Gastrocnemius medialis (tissue), 4 donors: ENCODE measurements around the gene METTL4. TPM values are rescaled to one million over a fixed set of nuclear protein-coding genes. Genes with fewer than 3 reads are reported as not detected.

Source experiments
- ATAC-seq, 2 donors: fragments of 150-250 bp; one replicate each; pipeline ENCODE4 v1.9.1; 2016
- DNase-seq, 2 donors: peaks; one replicate each; pipeline ENCODE4 v3.0.0-alpha.2; 2019
- H3K27ac ChIP-seq, 4 donors: fragments of 200-600 bp; sonication (generic); 1 replicate in 1 of 4; 2 replicates in 3 of 4; pipeline ENCODE4 v1.5.1; 2016 to 2018; ENCODE audit warnings: mild to moderate bottlenecking in 2 of 4, moderate library complexity in 1 of 4
- H3K27me3 ChIP-seq, 3 donors: fragments of 200-600 bp; sonication (generic) in 2 of 3; 1 replicate in 1 of 3; 2 replicates in 2 of 3; pipeline versions ENCODE4 v1.5.1 to v1.6.0; 2016 to 2019; ENCODE audit warnings: mild to moderate bottlenecking in 1 of 3, moderate library complexity in 1 of 3
- H3K36me3 ChIP-seq, 2 donors: fragments of 200-600 bp; sonication (generic) in 1 of 2; one replicate each; pipeline ENCODE4 v1.5.1; 2017 to 2018
- H3K4me1 ChIP-seq, 2 donors: fragments of 200-600 bp; sonication (generic) in 1 of 2; one replicate each; pipeline ENCODE4 v1.5.1; 2016 to 2017; ENCODE audit warnings: mild to moderate bottlenecking in 2 of 2
- H3K4me3 ChIP-seq, 4 donors: fragments of 200-600 bp; sonication (generic) in 3 of 4; 1 replicate in 1 of 4; 2 replicates in 3 of 4; pipeline ENCODE4 v1.5.1; 2016 to 2019; ENCODE audit warnings: mild to moderate bottlenecking in 2 of 4
- H3K9me3 ChIP-seq, 3 donors: fragments of 200-600 bp; sonication (generic) in 2 of 3; 1 replicate in 1 of 3; 2 replicates in 2 of 3; pipeline ENCODE4 v1.5.1; 2016 to 2019
- POLR2A ChIP-seq, 2 donors: fragments of 450-650 bp; IDR thresholded peaks; one replicate each; pipeline ENCODE4 v1.6.1; 2017; ENCODE audit warnings: antibody characterized with exemption in 2 of 2, mild to moderate bottlenecking in 2 of 2, moderate library complexity in 2 of 2
- in situ Hi-C, 4 donors: fragments of 200-750 bp; cut with MboI; loops; one replicate each; pipeline versions ENCODE4 v1.15.0 to v1.8.0; 2017; ENCODE audit warnings: low sequenced_read_pairs in 4 of 4
- intact Hi-C: fragments of 100-400 bp; cut with DNase I; formaldehyde crosslinking; loops from one replicate; pipeline ENCODE4 v1.15.1; 2023; ENCODE audit warnings: low total_unique reads
- total RNA-seq, 4 donors: library from RNA; depleted of rRNA; stranded (reverse); fragments of >200 nt; gene quantifications; one replicate each; pipeline versions ENCODE4 v1.1.0 to v1.2.3, GENCODE V29; 2016
- TF ChIP-seq, protein P1 (sequence below), 5 experiments: fragments of 450-650 bp in 3 of 5; fragments of 200-600 bp in 2 of 5; sonication (generic) in 2 of 5; IDR thresholded peaks in 4 of 5; conservative IDR thresholded peaks in 1 of 5; 1 replicate in 4 of 5; 2 replicates in 1 of 5; pipeline ENCODE4 v1.5.1; 2016 to 2019; ENCODE audit warnings: antibody characterized with exemption in 5 of 5, mild to moderate bottlenecking in 3 of 5, moderate library complexity in 3 of 5

The METTL4 gene
- total RNA-seq, 4 donors from 2014 or later: 1.4 to 2.9 (median 1.8) TPM

GRCh38 chr18:2512059-2512458 lies 59.2 kb downstream of the METTL4 start:
- H3K4me1 ChIP-seq: peaks cover 0 to 9% of the 10 kb centered on the region in 2 donors
- H3K4me3 ChIP-seq: no peak overlapping the region
- no peaks in the 10 kb centered on the region for H3K27me3 ChIP-seq
- intact Hi-C loops: no loop called here
- no peak overlapping the region for H3K27ac ChIP-seq
- ATAC-seq (no peak), DNase-seq (no peak)
- TF ChIP-seq POLR2A (IDR thresholded peaks at IDR 0.05): no peak
- TF ChIP-seq, protein P1, sequence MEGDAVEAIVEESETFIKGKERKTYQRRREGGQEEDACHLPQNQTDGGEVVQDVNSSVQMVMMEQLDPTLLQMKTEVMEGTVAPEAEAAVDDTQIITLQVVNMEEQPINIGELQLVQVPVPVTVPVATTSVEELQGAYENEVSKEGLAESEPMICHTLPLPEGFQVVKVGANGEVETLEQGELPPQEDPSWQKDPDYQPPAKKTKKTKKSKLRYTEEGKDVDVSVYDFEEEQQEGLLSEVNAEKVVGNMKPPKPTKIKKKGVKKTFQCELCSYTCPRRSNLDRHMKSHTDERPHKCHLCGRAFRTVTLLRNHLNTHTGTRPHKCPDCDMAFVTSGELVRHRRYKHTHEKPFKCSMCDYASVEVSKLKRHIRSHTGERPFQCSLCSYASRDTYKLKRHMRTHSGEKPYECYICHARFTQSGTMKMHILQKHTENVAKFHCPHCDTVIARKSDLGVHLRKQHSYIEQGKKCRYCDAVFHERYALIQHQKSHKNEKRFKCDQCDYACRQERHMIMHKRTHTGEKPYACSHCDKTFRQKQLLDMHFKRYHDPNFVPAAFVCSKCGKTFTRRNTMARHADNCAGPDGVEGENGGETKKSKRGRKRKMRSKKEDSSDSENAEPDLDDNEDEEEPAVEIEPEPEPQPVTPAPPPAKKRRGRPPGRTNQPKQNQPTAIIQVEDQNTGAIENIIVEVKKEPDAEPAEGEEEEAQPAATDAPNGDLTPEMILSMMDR (IDR thresholded peaks at IDR 0.05 in 4 of 5, conservative IDR thresholded peaks at IDR 0.05 in 1 of 5): no peak
- no peaks in the 10 kb centered on the region for H3K36me3 ChIP-seq
- in situ Hi-C loops: no loop called here
- no peaks in the 10 kb centered on the region for H3K9me3 ChIP-seq

DNA sequence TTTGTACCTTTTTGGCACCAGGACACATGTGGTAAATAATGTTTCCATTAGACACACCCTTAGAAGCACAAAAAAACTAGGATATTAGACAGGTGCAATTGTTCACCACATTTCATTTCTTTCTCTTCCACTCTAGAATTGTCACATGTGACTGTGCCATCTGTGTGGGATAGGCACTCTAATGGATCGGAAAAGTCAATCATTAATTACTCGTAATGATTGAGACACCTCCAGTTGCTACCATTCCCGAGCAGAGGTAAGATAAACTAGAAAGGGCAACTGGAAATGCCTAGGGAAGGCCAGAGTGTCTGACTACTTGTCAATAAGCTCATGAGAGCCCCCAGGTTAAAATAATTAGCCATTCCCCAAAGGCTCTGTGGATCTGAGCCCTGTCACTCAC lies 59.9 kb downstream of the METTL4 start:
- in situ Hi-C loops: no loop called here

GRCh38 chr18:2510416-2510815 lies 60.9 kb downstream of the METTL4 start:
- H3K9me3 ChIP-seq: no peaks in the 10 kb centered on the region
- H3K27me3 ChIP-seq: no peaks in the 10 kb centered on the region
- H3K27ac ChIP-seq: no peak overlapping the region
- intact Hi-C loops (no loop called here), in situ Hi-C loops (no loop called here)
- H3K4me1 ChIP-seq: peaks cover 0 to 2% of the 10 kb centered on the region in 2 donors
- no peak for DNase-seq
- TF ChIP-seq, protein P1 (IDR thresholded peaks at IDR 0.05 in 4 of 5, conservative IDR thresholded peaks at IDR 0.05 in 1 of 5): no peak
- no peak for TF ChIP-seq POLR2A (IDR thresholded peaks at IDR 0.05)
- H3K36me3 ChIP-seq: no peaks in the 10 kb centered on the region
- ATAC-seq: no peak
- H3K4me3 ChIP-seq: no peak overlapping the region

More for the DNA sequence above, 59.9 kb downstream of the METTL4 start:
- no peak overlapping the region for H3K27ac ChIP-seq
- H3K4me1 ChIP-seq: peaks cover 0 to 9% of the 10 kb centered on the region in 2 donors
- H3K9me3 ChIP-seq: no peaks in the 10 kb centered on the region
- H3K4me3 ChIP-seq: no peak overlapping the region
- TF ChIP-seq, protein P1 (IDR thresholded peaks at IDR 0.05 in 4 of 5, conservative IDR thresholded peaks at IDR 0.05 in 1 of 5): no peak
- TF ChIP-seq POLR2A (IDR thresholded peaks at IDR 0.05): no peak
- DNase-seq: no peak
- ATAC-seq: no peak
- H3K27me3 ChIP-seq: no peaks in the 10 kb centered on the region
- intact Hi-C loops: no loop called here
- H3K36me3 ChIP-seq: no peaks in the 10 kb centered on the region

- no peak overlapping the region for H3K27ac ChIP-seq
- in situ Hi-C loops: no loop called here
- no peak for DNase-seq
Measured at GRCh38 chr18:2508678-2509077, 62.6 kb downstream of the METTL4 start.

More at GRCh38 chr18:2508678-2509077, 62.6 kb downstream of the METTL4 start:
- no peaks in the 10 kb centered on the region for H3K9me3 ChIP-seq
- no peak for ATAC-seq
- no peaks in the 10 kb centered on the region for H3K4me1 ChIP-seq
- H3K4me3 ChIP-seq: no peak overlapping the region
- no peaks in the 10 kb centered on the region for H3K27me3 ChIP-seq
- intact Hi-C loops: no loop called here
- H3K36me3 ChIP-seq: no peaks in the 10 kb centered on the region
- TF ChIP-seq POLR2A (IDR thresholded peaks at IDR 0.05): no peak
- TF ChIP-seq, protein P1 (IDR thresholded peaks at IDR 0.05 in 4 of 5, conservative IDR thresholded peaks at IDR 0.05 in 1 of 5): no peak
